HEK293 (cell line): ENCODE data around the gene LUC7L.

Experiments
- CTCF ChIA-PET: fragments of 350-600 bp; formaldehyde crosslinking; extraction: SDS; loops from one replicate; lab custom pipeline; 2021; ENCODE audit warnings: antibody characterized with exemption; lab: Yijun Ruan, JAX
- POLR2A ChIA-PET: fragments of 300-600 bp; formaldehyde crosslinking; extraction: SDS; loops from one replicate; lab custom pipeline; 2020; ENCODE audit warnings: antibody characterized with exemption, inconsistent platforms; lab: Yijun Ruan, JAX
- H3K27ac ChIP-seq: fragments of 200-500 bp; sonication (Bioruptor generic); 2 replicates; pipeline ENCODE4 v1.5.1; 2014; ENCODE audit warnings: low read depth, low read length, control low read depth, inconsistent platforms; ENCODE audit errors: extremely low read depth
- H3K36me3 ChIP-seq, 2 experiments: fragments of 200-500 bp in 1 of 2; sonication (Bioruptor generic) in 1 of 2; 1 replicate in 1 of 2; 2 replicates in 1 of 2; pipeline ENCODE4 v1.5.1; 2014 to 2017; ENCODE audit warnings: inconsistent platforms in 2 of 2, low read length in 2 of 2; ENCODE audit not compliant: control insufficient read depth in 2 of 2, insufficient read depth in 1 of 2
- H3K4me1 ChIP-seq: fragments of 200-500 bp; sonication (Bioruptor generic); 2 replicates; pipeline ENCODE4 v1.5.1; 2014; ENCODE audit warnings: mild to moderate bottlenecking, low read length, inconsistent platforms; ENCODE audit not compliant: control insufficient read depth, insufficient read depth
- H3K4me3 ChIP-seq: 2 replicates; pipeline ENCODE4 v1.5.1; 2011; ENCODE audit warnings: low read depth, mild to moderate bottlenecking, control low read depth, low read length, moderate library complexity
- H3K9me3 ChIP-seq: fragments of 200-500 bp; sonication (Bioruptor generic); 2 replicates; pipeline ENCODE4 v1.5.1; 2014; ENCODE audit warnings: low read depth, low read length, inconsistent platforms; ENCODE audit not compliant: control insufficient read depth, insufficient read depth
- ATF2 ChIP-seq: fragments of 450-650 bp; formaldehyde crosslinking; IDR thresholded peaks from 2 replicates; pipeline ENCODE4 v1.5.1; 2016; ENCODE audit warnings: missing biosample characterization, missing genetic modification characterization, low read depth
- GLIS2 ChIP-seq: fragments of 450-650 bp; formaldehyde crosslinking; IDR thresholded peaks from 2 replicates; pipeline ENCODE4 v1.5.1; 2016; ENCODE audit warnings: missing biosample characterization, missing genetic modification characterization
- ZBTB44 ChIP-seq: fragments of 450-650 bp; IDR thresholded peaks from 2 replicates; pipeline ENCODE4 v1.5.1; 2018; ENCODE audit warnings: missing biosample characterization, mild to moderate bottlenecking, missing genetic modification characterization
- ZBTB7A ChIP-seq: fragments of 450-650 bp; formaldehyde crosslinking; IDR thresholded peaks from 2 replicates; pipeline ENCODE4 v1.5.1; 2016; ENCODE audit warnings: low read depth, missing biosample characterization, missing genetic modification characterization
- ZFP37 ChIP-seq: fragments of 450-650 bp; formaldehyde crosslinking; IDR thresholded peaks from 2 replicates; pipeline ENCODE4 v1.5.1; 2016; ENCODE audit warnings: missing biosample characterization, missing genetic modification characterization
- ZNF112 ChIP-seq: fragments of 450-650 bp; formaldehyde crosslinking; IDR thresholded peaks from 2 replicates; pipeline ENCODE4 v1.5.0; 2017; ENCODE audit warnings: missing biosample characterization, missing genetic modification characterization
- ZNF140 ChIP-seq: fragments of 450-650 bp; formaldehyde crosslinking; IDR thresholded peaks from 2 replicates; pipeline ENCODE4 v1.5.1; 2016; ENCODE audit warnings: missing biosample characterization, missing genetic modification characterization
- ZNF146 ChIP-seq: fragments of 450-650 bp; formaldehyde crosslinking; IDR thresholded peaks from 2 replicates; pipeline ENCODE4 v1.5.1; 2016; ENCODE audit warnings: missing biosample characterization, missing genetic modification characterization
- ZNF335 ChIP-seq: fragments of 450-650 bp; formaldehyde crosslinking; conservative IDR thresholded peaks from 2 replicates; pipeline ENCODE4 v1.5.1; 2016; ENCODE audit warnings: missing biosample characterization, missing genetic modification characterization
- ZNF366 ChIP-seq: fragments of 450-650 bp; formaldehyde crosslinking; conservative IDR thresholded peaks from 2 replicates; pipeline ENCODE4 v1.5.1; 2016; ENCODE audit warnings: missing biosample characterization, missing genetic modification characterization
- ZNF398 ChIP-seq: fragments of 450-650 bp; formaldehyde crosslinking; IDR thresholded peaks from 2 replicates; pipeline ENCODE4 v1.5.1; 2017; ENCODE audit warnings: missing biosample characterization, missing genetic modification characterization
- ZNF529 ChIP-seq: fragments of 450-650 bp; formaldehyde crosslinking; IDR thresholded peaks from 2 replicates; pipeline ENCODE4 v1.5.1; 2017; ENCODE audit warnings: missing genetic modification characterization, missing biosample characterization; ENCODE audit not compliant: insufficient replicate concordance
- ZNF561 ChIP-seq: fragments of 450-650 bp; IDR thresholded peaks from 2 replicates; pipeline ENCODE4 v1.5.1; 2018; ENCODE audit warnings: missing biosample characterization, missing genetic modification characterization, borderline replicate concordance
- ZNF600 ChIP-seq: fragments of 450-650 bp; formaldehyde crosslinking; IDR thresholded peaks from 2 replicates; pipeline ENCODE4 v1.5.1; 2016; ENCODE audit warnings: missing biosample characterization, missing genetic modification characterization

The LUC7L gene

GRCh38 chr16:180681-181564 lies 48.3 kb downstream of the LUC7L start (continued):
- peak; percentile 60; the same call in 1 of the 2 replicates for TF ChIP-seq ZBTB44
- TF ChIP-seq ZBTB7A (tag by site-specific recombination) = 0 out of 2 replicates have a peak, but pooled peaks have one; percentile 10
- peak; percentile 81 for TF ChIP-seq ZNF561 (tag by site-specific recombination)
- peak; percentile 56; the same call in 1 of the 2 replicates for TF ChIP-seq ZNF398 (tag by site-specific recombination)
- TF ChIP-seq ZFP37 (tag by site-specific recombination) = 0 out of 2 replicates have a peak, but pooled peaks have one; percentile 61
- TF ChIP-seq ZNF146 (tag by site-specific recombination) = peak; percentile 2; the same call in 1 of the 2 replicates
- TF ChIP-seq GLIS2 = peak; percentile 55; the same call in 1 of the 2 replicates
- TF ChIP-seq, all 188 proteins: peak for 48

- H3K9me3 ChIP-seq = no peaks in the 10 kb centered on the region
- H3K36me3 ChIP-seq = peaks cover 0 to 5% of the 10 kb centered on the region in 2 experiments; a peak in 2 of 3 replicates
- peaks cover 3% of the 10 kb centered on the region; the same call in 1 of the 2 replicates for H3K4me1 ChIP-seq
- POLR2A ChIA-PET = no interaction called here
- CTCF ChIA-PET = interaction anchor here (0.6 to 1.8 kb wide), 10 partner anchors 11 to 118 kb away, joined by 3 to 17 read pairs (median 5); no protein-coding TSS in a partner anchor
- peak within 1 kb of the TSS; percentile 1; the same call in 1 of the 2 replicates for H3K4me3 ChIP-seq
- peak within 1 kb of the TSS; percentile 25; the same call in 1 of the 2 replicates for H3K27ac ChIP-seq
- TF ChIP-seq ZNF140 (tag by site-specific recombination) (peak; percentile 15; the same call in 1 of the 2 replicates), ZNF366 (no peak), ZNF112 (no peak), ZNF529 (tag by site-specific recombination) (no peak), ZNF335 (tag by site-specific recombination) (peak; percentile 64; the same call in 1 of the 2 replicates), ATF2 (tag by site-specific recombination) (no peak), ZNF600 (tag by site-specific recombination) (no peak)
Observed at GRCh38 chr16:180101-180675, 49.1 kb downstream of the LUC7L start, which contains the start of gene HBQ1. Gene HBQ1, plus strand, starts transcription at chr16:180459. Its CDS starts 28 bp downstream, at chr16:180487.
